Measurements from ENCODE around the gene HSPA12B.

GRCh38 chr20:3751305-3751674 lies 18.8 kb downstream of the HSPA12B start:
- TF ChIP-seq CTCF (IDR thresholded peaks at IDR 0.05) (no peak), POLR2A (IDR thresholded peaks at IDR 0.05) (no peak)

All from heart left ventricle (tissue), 13 donors.